Mucosa of descending colon (tissue), 3 donors: Measurements from ENCODE around the gene CAMK2B. TPM values are rescaled to one million over a fixed set of nuclear protein-coding genes. Genes with fewer than 3 reads are reported as not detected.

ENCODE experiments used
- ATAC-seq: fragments of 200-7000 bp; cut with Tn5 transposase; one replicate; pipeline ENCODE4 v1.9.1; 2020; ENCODE audit warnings: mild to moderate bottlenecking, moderate library complexity
- DNase-seq, 3 donors: peaks; one replicate each; pipeline ENCODE4 v3.0.0-alpha.2; 2020
- H3K36me3 ChIP-seq: fragments of 200-600 bp; one replicate; pipeline ENCODE4 v1.8.0; 2021; ENCODE audit warnings: low read depth, mild to moderate bottlenecking
- H3K4me1 ChIP-seq: fragments of 200-600 bp; one replicate; pipeline ENCODE4 v1.8.0; 2021; ENCODE audit warnings: low read depth, mild to moderate bottlenecking
- H3K4me3 ChIP-seq: fragments of 200-600 bp; one replicate; pipeline ENCODE4 v1.8.0; 2021; ENCODE audit warnings: mild to moderate bottlenecking
- H3K9me3 ChIP-seq: fragments of 200-600 bp; one replicate; pipeline ENCODE4 v1.8.0; 2021; ENCODE audit warnings: mild to moderate bottlenecking
- CTCF ChIP-seq: fragments of 200-600 bp; IDR thresholded peaks from one replicate; pipeline ENCODE4 v1.8.0; 2022; ENCODE audit warnings: antibody characterized with exemption, mild to moderate bottlenecking
- intact Hi-C, 2 donors: fragments of 100-400 bp; cut with DNase I in 1 of 2; cut with micrococcal nuclease in 1 of 2; formaldehyde crosslinking; loops; one replicate each; pipeline versions ENCODE4 v1.11.0 to v1.11.1; 2022; cut with DNase I, micrococcal nuclease
- total RNA-seq, 3 donors: library from RNA; stranded (reverse); fragmentation: NEBNext Ultra II Directional in 2 of 3; extraction: Animal tissue kit (Norgen Biotek cat#: 25700) in 2 of 3; gene quantifications; one replicate each; pipeline versions ENCODE4 v1.2.1 to v1.2.4, GENCODE V29; 2021 to 2023
- donor health status: DM: no; HTN: no; CAD: no; lungs with moderate emphysema.
- donor health status: DM: no; HTN: no; CAD: no.
- donor health status: DM: no; HTN: yes; CAD: no.

CAMK2B gene
- total RNA-seq, 3 donors from 2014 or later = 0.35 to 2.2 (median 0.87) TPM

- H3K4me3 ChIP-seq = no peak overlapping the region
- no peak for DNase-seq
- no peaks in the 10 kb centered on the region for H3K4me1 ChIP-seq
- TF ChIP-seq CTCF = no peak
- H3K36me3 ChIP-seq = no peaks in the 10 kb centered on the region
- peaks cover 6% of the 10 kb centered on the region for H3K9me3 ChIP-seq
- ATAC-seq = no peak
- intact Hi-C loops = no loop called here
These were observed 138.7 kb downstream of the CAMK2B start for GRCh38 chr7:44186736-44187135.

GRCh38 chr7:44185729-44186128 lies 139.7 kb downstream of the CAMK2B start:
- Histone ChIP-seq H3K9me3 (peaks cover 6% of the 10 kb centered on the region), H3K4me3 (no peak overlapping the region), H3K36me3 (no peaks in the 10 kb centered on the region), H3K4me1 (no peaks in the 10 kb centered on the region)
- TF ChIP-seq CTCF = no peak
- no peak for DNase-seq
- ATAC-seq = no peak
- intact Hi-C loops = no loop called here

GRCh38 chr7:44184873-44185446 lies 140.4 kb downstream of the CAMK2B start:
- no peak for ATAC-seq
- intact Hi-C loops = no loop called here
- no peak for TF ChIP-seq CTCF

GRCh38 chr7:44184206-44184872 lies 141.1 kb downstream of the CAMK2B start:
- H3K9me3 ChIP-seq = peaks cover 6% of the 10 kb centered on the region
- intact Hi-C loops = no loop called here
- ATAC-seq (no peak), DNase-seq (no peak)
- no peaks in the 10 kb centered on the region for H3K36me3 ChIP-seq
- H3K4me3 ChIP-seq = no peak overlapping the region
- H3K4me1 ChIP-seq = no peaks in the 10 kb centered on the region
- no peak for TF ChIP-seq CTCF

More at GRCh38 chr7:44184873-44185446, 140.4 kb downstream of the CAMK2B start:
- DNase-seq = no peak
- H3K9me3 ChIP-seq = peaks cover 6% of the 10 kb centered on the region
- no peaks in the 10 kb centered on the region for H3K4me1 ChIP-seq
- no peak overlapping the region for H3K4me3 ChIP-seq
- no peaks in the 10 kb centered on the region for H3K36me3 ChIP-seq

GRCh38 chr7:44183386-44183785 lies 142.0 kb downstream of the CAMK2B start:
- no peaks in the 10 kb centered on the region for H3K4me1 ChIP-seq
- peaks cover 6% of the 10 kb centered on the region for H3K9me3 ChIP-seq
- TF ChIP-seq CTCF = no peak
- H3K4me3 ChIP-seq = no peak overlapping the region
- H3K36me3 ChIP-seq = no peaks in the 10 kb centered on the region
- intact Hi-C loops = no loop called here
- DNase-seq (no peak), ATAC-seq (no peak)
